Subcutaneous adipose tissue (tissue), 4 donors: ENCODE measurements around the gene MGMT. TPM values are rescaled to one million over a fixed set of nuclear protein-coding genes. Genes with fewer than 3 reads are reported as not detected.

ENCODE experiments used
- total RNA-seq, 4 donors: library from RNA; depleted of rRNA; stranded (reverse); fragments of >200 nt; gene quantifications; one replicate each; pipeline ENCODE4 v1.1.0, GENCODE V29; 2016
- TF ChIP-seq, protein P1 (sequence below): fragments of 450-650 bp; IDR thresholded peaks from one replicate; pipeline ENCODE4 v1.5.1; 2016; ENCODE audit warnings: low read depth, mild to moderate bottlenecking, control low read depth, antibody characterized with exemption, moderate library complexity

The MGMT gene
- total RNA-seq, 4 donors from 2014 or later: 27.5 to 74.8 (median 42.2) TPM

DNA sequence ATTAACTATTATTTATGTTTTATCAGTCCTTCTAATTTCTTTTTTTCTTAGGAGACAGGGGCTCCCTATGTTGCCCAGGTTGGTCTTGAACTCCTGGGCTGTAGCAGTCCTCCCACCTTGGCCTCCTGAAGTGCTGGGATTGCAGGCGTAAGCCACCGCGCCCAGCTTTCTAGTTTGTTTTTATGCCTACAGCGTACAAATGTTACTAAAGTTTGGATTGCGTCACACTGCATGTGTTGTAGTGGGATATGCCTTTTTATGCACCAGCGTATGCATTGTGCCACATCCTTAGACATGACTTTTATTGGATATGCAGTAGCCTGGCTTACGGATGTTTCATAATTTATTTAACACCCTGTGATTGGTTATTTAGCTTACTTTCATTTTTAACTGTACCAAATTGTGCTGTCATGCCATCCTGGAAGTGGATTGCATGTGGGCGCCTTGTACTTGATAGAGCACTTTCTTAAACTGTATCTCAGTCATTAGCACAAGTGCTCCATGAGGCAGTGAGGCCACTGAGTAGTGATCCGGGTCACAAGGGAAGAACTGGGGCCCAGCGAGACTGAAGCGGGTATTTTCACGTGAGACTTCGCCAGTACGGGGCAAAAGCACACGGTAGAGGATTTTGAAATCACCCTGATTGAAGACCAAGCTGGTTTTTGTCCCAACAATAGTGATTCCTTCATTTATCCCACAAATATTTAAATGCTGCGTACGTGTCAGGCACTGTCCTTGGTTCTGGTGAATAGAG, 165.0 kb downstream of the MGMT start:
- TF ChIP-seq, protein P1, sequence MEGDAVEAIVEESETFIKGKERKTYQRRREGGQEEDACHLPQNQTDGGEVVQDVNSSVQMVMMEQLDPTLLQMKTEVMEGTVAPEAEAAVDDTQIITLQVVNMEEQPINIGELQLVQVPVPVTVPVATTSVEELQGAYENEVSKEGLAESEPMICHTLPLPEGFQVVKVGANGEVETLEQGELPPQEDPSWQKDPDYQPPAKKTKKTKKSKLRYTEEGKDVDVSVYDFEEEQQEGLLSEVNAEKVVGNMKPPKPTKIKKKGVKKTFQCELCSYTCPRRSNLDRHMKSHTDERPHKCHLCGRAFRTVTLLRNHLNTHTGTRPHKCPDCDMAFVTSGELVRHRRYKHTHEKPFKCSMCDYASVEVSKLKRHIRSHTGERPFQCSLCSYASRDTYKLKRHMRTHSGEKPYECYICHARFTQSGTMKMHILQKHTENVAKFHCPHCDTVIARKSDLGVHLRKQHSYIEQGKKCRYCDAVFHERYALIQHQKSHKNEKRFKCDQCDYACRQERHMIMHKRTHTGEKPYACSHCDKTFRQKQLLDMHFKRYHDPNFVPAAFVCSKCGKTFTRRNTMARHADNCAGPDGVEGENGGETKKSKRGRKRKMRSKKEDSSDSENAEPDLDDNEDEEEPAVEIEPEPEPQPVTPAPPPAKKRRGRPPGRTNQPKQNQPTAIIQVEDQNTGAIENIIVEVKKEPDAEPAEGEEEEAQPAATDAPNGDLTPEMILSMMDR: no peak

DNA sequence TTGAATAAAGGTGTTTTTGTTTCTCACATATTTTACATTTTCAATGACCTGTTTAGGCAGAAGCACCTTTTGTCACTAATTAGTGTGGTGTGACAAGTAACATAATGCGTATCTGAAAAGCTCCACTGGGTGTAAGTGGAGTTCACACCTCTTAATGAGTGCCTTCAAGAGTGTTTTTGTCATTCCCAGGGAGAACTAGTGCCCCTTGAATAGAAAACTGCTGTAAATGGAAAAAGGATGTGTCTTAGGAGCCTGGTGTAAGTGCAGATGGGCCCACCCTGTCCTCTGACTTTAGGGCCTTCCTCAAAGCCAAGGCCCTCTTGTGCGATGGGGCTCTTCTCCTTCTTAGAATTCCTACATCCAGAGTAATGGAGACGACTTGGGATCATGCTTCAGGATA, 170.0 kb downstream of the MGMT start:
- TF ChIP-seq, protein P1: no peak

DNA sequence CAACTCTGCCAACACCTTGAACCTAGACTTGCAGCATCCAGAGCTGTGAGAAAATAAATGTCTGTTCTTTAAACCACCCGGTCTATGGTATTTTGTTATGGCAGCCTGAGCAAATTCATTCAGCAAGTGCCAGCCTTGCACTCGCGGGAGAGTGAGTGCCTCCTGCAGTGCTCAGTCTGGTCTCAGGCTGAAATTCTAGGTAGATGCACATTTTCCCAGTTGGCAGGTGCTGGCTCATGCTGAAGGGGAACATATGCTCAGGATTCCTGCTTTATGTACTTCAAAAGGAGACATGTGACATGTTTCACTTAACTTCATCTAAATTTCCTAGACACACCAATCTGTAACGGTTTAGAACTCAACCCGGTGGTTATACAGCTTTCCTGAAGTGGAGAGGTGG, 170.8 kb downstream of the MGMT start:
- TF ChIP-seq, protein P1: no peak

DNA sequence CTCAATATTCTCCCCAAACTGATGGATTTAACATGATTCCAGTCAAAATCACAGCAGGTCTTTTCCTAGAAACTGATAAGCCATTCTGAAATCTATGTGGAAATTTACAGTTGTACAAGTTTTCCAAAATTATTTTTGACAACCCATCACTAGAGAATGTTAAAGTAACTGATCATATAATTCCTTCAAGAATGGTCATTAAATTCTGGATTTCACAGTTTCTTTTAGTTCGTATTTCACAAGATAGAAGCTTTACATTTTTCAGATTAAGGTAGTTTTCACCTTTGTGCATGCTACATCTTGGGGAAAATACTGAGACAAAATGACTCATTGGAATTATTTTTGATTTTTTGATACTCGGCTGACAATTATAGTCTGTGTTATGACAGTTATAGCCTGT, 174.3 kb downstream of the MGMT start:
- TF ChIP-seq, protein P1: no peak

DNA sequence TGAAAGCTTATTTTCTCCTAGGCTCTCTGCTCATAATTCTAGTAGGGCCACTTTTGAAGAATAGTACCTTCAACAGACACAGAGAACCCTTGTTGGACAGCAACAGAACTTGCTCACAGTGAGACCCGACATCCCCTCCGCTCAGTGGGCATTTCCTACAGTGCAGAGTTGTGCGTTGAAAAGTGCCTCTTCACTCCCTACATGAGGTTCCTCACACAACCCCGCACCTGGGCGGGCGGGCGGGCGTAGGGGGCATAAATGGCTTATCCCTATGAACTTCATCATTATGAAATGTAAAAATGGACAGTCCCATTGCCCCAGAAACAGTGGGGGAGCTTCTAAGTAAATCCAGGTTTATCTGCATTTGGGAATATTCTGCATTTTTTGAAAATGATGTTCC, 174.9 kb downstream of the MGMT start:
- TF ChIP-seq, protein P1: no peak

DNA sequence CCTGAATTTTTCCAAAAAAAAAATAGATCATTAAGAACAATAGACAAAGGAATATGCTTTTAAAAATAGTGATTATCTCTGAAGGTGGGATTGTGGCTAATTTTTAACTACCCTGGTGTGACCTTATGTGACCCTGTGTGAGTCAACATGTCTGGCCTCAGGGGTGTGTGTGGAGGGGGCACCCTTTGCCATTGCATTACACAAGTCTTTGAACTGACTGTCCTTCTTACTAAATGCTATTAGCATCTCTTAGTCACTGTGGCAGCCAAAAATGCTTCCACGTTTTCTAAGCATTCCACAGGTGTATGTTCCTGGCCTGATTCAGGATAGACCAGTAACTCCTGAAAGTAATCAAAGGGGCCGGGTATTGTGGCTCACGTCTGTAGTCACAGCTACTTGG, 175.4 kb downstream of the MGMT start:
- TF ChIP-seq, protein P1: no peak

DNA sequence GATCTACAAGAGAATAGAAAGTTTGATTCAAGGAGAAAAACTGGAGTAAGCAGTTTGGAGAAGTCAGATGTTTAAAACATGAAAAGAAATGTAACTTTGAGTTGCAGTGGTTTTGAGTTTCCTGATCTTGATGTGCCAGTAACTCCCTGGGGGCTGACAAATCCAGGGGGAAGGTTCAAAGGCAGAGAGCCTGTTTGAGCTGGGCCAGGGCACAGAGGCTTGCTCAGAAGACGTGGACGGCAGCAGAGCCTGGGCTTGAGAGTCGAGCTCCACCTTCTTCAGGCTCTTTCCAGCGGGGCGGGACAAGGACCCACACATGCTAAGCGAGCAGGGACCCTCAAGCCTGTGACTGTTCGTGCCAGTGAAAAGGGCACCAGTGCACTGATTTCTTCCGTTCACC, 176.2 kb downstream of the MGMT start:
- TF ChIP-seq, protein P1: no peak
